HL-60/S4 treated with phorbol 12-myristate 13-acetate at 8.2 ng/mL for 4 days and 3 days (cell line): ENCODE data around the gene PNKD.
"Not testable (repeated sequence)": the region's sequence is repeated elsewhere in the genome, so short reads cannot be mapped to it uniquely, and the experiment has no call there.

Experiments used
- in situ Hi-C: fragments of 300-500 bp; cut with MboI; formaldehyde crosslinking; loops from 2 replicates; pipeline ENCODE4 v1.15.0; 2022; ENCODE audit warnings: low sequenced_read_pairs

Gene PNKD

GRCh38 chr2:218312267-218312756, 42.0 kb downstream of the PNKD start:
- in situ Hi-C loops: no loop called here

- in situ Hi-C loops: no loop called here
Observed at GRCh38 chr2:218313356-218313755, 43.0 kb downstream of the PNKD start.

- in situ Hi-C loops: not testable (repeated sequence)
Observed at GRCh38 chr2:218314764-218315163, 44.4 kb downstream of the PNKD start.

DNA sequence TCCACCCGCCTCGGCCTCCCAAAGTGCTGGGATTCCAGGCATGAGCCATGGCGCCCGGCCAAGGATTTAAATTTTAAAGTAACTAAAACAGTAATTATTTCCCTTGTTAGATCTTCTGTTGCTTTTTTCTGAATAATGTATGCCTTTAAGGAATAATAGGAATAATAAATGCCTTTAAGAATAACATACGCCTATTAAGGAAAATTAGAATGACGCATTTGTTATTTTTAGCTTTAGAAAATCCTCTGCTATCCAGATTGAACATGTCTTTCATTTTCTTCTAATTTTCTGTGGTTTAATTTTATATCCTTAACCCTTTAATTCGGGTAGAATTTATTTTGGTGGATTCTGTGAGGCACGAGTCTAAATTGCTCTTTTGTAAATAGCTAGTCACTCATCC, 45.1 kb downstream of the PNKD start:
- in situ Hi-C loops: no loop called here

DNA sequence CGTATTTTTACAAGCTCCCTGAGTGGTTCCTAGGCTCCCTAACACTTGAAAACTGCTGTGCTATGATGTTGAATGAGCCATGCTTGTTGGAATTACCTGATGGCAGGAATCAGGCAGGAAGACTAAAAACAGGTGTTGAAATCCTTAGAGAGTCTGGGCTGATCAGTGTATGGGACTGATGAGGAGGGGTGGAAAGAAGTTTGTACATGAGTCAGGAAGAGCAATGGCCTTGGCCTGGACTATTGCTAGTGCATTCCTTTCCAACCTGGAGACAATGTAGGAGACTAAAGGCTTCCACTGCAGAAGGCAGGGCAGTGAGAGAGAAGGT, 46.9 kb downstream of the PNKD start:
- in situ Hi-C loops: no loop called here

GRCh38 chr2:218317835-218318234, 47.5 kb downstream of the PNKD start:
- in situ Hi-C loops: no loop called here

DNA sequence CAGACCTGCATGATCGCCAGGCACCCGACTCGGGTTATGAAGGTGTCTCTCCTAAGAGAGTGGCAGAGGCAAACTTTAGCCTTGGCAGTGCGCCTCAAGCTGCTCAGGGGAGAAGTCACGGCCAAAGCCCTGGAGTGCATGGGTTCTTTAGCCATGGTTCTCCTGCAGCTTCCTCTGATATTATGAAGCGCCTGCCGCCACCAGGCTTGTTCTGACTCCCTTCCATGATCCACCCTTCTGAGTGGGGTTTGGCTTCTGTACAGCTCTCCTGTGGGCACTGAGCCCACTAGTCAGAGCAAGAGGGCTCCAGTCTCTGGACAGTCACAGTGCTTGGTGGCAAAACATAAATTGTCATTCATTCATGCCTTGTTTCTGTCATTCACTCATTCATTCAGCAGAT, 47.9 kb downstream of the PNKD start:
- in situ Hi-C loops: no loop called here

DNA sequence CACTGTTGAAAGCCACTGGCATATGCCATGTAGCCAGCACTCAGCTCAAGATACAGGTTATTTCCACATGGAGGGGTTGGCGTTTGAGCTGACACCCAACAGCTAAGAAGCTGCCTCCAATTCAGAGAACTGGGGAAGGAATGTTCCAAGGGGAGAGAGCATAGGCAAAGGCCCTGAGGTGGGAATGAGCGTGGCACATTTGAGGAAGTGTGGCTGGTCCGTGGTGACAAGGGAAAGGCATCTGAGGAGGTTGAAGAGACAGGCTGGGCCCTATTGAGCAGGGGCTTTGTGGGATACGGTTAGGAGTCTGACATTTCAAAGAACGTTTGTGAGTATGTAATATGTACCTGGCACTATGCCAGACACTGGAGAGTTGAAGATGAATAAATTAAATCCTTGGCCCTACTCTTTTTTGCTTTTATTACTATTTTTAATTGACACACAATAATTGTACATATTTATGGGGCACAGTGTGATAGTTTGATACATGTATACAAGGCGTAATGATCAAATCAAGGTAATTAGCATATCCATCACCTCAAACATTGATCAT, 49.6 kb downstream of the PNKD start:
- in situ Hi-C loops: no loop called here

DNA sequence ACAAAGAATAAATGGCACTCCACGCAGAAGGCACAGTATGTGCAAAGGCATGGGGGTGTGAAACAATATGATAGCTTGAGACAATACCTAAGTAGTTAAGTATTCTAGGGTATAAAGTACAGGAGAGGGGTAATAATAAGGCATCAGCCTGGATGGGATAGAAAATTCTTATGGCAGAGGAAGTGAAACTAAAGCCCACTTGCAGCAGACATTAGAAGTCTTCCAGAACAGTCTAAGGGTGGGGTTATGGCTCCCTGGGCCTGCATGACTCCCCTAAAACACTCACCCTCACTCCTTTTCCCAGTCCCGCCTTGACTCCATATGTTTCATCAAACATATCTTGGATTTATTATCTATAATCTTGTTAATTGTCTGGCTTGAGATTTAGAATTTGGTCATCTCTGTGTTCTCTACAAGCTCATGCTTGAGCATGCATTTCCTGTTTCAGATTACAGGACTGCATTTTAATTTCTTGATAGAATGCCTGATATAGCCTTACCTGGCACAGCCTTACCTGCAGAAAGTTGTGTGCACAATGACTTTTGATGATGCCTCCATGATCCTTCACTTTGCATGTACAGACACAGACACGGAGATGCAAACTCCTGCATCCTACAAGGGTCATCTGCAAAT, 50.5 kb downstream of the PNKD start:
- in situ Hi-C loops: no loop called here

GRCh38 chr2:218322768-218323525, 52.6 kb downstream of the PNKD start:
- in situ Hi-C loops: no loop called here

DNA sequence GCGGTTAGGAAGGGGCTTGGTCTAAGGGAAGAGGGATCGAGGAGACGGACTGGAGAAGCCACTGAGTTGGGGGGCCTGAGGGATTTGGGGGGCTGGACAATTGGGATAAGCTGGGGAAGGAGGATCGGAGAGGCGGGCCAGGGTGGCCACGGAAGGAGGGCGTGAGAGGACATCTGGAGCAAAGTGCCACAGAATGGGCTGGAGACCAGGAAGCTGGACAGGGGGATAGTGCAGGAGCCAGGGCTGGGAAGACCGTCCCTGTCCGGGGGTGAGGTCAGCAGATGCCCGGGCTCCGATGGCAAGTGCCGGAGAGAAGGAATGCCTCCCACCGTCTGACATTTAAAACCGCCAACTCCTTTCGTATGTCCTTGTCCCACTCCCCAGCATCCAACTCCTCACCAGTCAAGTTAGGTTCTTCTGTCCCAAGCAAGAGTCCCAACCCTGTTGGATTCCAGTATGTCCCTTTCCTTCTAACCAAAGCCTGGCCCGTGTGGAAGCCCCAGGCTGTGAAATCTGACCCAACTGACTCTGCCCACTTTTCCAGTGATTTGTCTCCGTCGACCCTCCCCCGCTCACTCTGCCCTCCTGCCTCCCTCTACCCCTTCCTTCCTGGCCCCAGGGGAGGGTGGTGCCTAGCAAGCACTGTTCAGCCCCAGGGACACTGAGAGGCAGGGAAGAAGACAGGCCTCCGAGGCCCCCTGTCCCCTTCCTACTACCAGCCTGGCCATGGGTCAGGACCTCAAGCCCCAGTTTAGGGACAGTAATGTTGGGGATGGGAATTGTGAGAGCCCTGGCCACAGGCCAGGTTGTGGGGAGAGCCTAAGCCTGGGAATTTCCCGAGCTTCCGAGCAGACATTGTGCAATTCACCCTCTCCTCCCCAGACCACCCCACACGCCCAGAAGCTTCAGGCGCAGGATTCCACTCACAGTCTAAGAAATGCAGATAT, 53.5 kb downstream of the PNKD start:
- in situ Hi-C loops: no loop called here

DNA sequence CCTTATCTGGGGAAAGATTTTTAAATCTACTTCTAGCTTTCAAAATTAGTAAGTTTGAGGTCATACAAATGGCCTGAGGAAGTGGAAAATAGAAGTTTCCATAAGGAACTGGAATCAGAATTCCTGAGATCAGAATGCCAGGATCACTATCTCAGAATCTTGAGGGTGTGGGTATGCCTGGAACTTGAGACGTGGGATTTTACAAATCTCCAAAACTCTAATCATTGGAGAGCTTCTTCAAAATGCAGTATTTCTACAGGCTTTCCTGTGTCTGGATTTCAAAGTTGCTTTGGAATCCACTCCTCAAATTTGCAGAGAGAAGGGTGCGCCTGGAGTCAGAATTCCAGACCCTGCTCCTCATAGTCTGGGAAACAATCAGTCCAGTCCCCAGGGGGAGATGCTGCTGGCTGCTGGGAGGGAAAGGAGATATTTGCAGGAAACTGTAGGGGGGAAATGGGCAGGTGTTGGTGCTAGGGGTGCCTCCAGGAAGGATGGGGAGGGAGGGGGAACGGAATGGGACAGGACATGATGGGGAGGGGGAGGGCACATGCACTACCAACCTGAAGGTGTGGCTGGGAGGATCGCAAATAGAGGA, 55.3 kb downstream of the PNKD start:
- in situ Hi-C loops: no loop called here

DNA sequence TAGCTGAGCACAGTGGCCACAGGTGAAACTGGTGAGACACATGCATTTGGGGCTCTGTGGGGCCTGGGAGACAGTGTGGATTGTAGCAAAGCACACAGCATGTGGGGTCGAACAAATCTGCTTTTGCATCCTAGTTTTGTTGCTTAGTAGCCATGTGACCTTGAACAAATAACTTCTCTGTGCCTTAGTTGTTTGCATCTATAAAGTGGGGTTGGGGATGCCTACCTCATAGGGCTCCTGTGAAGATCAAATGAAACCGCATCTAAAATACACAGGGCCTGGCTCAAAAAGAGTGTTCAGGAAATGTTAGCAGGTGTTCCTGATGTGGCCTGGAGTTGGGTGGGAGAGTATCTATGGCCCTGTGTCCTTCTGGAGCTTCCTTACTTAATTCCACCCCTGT, 56.0 kb downstream of the PNKD start:
- in situ Hi-C loops: no loop called here

DNA sequence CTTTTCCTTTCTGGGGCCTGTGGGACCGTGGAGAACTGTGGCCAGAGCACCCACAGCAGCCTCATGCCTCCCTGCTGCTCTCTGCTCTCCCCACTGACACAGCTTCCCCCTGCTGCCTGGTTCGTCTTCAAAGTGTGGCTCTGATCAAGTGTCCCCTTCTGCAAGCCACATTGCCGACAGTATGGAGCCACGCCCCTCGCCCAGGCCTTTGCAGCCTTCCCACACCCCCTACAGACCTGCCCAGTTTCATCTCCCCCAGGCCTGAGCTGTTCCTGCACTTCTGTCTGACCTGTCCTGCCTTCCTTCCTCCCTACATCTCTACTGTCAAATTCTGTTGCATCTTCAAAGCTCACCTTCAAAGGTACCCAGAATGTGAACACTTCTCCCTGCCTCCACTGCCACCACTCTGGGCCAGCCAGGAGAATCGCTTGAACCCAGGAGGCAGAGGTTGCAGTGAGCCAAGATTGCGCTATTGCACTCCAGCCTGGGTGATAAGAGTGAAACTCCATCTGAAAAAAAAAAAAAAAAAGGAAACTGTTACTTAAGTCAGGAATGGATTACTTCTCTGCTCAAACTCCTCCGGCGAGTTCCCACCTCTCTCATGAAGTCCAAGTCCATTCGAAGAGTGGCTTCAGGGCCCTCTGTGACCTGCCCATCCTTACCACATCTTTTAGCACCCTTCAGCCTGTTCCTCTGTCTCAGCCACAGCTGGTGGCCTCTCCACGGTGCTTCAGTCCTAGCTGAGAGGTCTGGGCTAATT, 57.3 kb downstream of the PNKD start:
- in situ Hi-C loops: no loop called here

GRCh38 chr2:218328294-218328693, 58.0 kb downstream of the PNKD start:
- in situ Hi-C loops: no loop called here

- in situ Hi-C loops: no loop called here
Observed at GRCh38 chr2:218329027-218329825, 58.9 kb downstream of the PNKD start.

DNA sequence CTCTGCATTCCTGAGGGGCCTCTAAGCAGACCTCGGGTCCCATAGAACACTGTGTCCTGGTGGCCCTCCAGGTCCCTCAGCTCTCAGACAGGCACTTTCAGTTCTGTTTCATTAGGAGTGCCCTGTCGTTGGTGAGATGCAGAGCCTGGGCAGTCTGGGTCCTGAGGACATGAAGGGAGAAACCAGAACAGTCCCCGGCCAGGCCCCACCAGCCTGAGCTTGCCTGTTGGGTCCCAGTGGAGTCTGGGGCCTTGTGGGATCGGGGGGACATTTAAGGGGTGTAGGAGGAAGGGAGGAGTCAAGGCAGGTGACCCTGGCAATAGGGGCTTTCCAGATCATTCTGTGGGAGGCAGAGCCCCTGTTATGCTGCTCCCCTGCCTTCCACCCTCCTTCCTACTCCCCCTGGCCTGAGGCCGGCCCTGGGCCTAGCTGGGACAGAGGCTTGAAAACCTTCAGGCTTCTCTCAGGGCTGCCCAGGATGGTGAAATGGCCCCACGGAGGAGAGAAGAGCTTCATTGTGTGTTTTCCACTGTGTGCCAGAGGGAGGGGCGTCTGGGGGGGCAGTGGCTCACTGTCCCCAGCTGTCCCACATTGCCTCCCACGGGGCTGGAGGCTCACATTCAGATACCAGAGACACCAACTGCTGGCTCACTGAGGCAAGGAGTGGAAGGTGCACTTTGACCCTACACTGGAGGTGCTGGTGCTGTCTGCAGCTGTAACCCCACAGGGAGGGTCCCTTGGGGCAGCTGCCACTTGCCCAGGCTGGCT, 59.7 kb downstream of the PNKD start:
- in situ Hi-C loops: no loop called here

GRCh38 chr2:218331745-218332144, 61.4 kb downstream of the PNKD start:
- in situ Hi-C loops: no loop called here

GRCh38 chr2:218332288-218332687, 62.0 kb downstream of the PNKD start:
- in situ Hi-C loops: no loop called here
